ENCODE measurements around the gene DDAH2. TPM values are rescaled to one million over a fixed set of nuclear protein-coding genes. Genes with fewer than 3 reads are reported as not detected.

DDAH2 gene
- total RNA-seq, 2 experiments from 2014 or later, result 3.0 to 3.3 TPM

DNA sequence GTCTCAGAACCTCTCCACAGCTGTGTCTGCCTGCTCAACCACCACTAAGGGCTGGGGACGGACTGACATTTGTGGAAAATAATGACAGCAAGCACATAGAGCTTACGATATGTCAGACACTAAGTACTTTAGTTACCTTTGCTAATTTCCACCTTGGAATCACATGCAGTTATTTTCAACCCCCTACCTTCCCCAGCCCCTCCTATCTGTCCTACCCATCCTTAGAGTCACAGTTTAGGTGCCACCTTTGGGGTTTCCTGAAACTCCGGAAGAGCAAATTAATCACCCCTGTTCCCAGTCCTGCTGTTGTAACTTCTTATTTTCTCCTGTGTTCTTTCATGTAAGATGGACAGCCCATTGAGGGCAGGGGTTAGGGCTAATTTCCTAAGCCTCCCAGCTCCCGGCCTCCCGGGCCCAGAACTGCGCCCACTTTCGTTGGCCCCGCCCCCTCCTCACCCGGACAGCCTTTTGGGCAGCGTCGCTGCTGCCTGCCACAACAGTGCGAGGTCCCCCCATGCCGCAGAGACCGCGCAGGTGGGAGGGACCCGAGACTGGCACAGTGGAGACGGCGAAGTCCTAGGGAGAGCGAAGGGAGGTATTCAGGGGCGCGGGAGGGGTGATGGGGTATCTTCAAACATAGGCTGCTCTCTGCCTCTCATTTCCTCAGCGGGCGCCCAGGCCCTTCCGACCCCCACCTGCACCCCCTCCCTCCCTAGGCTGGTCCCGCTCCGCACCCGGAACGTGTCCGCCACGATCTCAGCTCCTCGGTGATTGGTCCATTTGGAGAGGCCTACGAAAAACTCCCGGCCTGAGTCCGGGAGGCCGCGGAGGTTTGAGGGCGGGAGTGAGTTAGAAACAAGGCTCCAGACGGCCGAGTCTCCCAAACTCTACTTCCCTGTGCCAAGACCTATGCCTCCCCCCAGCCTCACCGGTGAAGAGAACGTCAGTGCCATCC is 1.1 kb downstream of the DDAH2 start:
- peak overlapping the region; percentile 59 for H3K27ac Mint-ChIP-seq
- ATAC-seq (ENCODE audit: poor library complexity) (no peak), DNase-seq (peak in 1 of 14 experiments; percentile 49)
- TF ChIP-seq, protein P1, sequence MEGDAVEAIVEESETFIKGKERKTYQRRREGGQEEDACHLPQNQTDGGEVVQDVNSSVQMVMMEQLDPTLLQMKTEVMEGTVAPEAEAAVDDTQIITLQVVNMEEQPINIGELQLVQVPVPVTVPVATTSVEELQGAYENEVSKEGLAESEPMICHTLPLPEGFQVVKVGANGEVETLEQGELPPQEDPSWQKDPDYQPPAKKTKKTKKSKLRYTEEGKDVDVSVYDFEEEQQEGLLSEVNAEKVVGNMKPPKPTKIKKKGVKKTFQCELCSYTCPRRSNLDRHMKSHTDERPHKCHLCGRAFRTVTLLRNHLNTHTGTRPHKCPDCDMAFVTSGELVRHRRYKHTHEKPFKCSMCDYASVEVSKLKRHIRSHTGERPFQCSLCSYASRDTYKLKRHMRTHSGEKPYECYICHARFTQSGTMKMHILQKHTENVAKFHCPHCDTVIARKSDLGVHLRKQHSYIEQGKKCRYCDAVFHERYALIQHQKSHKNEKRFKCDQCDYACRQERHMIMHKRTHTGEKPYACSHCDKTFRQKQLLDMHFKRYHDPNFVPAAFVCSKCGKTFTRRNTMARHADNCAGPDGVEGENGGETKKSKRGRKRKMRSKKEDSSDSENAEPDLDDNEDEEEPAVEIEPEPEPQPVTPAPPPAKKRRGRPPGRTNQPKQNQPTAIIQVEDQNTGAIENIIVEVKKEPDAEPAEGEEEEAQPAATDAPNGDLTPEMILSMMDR (IDR thresholded peaks at IDR 0.05), result no peak
- peaks cover 38% of the 10 kb centered on the region for H3K36me3 Mint-ChIP-seq (ENCODE audit: low read depth)
- no peak overlapping the region for H3K27ac ChIP-seq (ENCODE audit: low read depth in 1 of 2, low read length in 2 of 2)
- H3K4me1 Mint-ChIP-seq (ENCODE audit: low read depth), result peaks cover 52% of the 10 kb centered on the region
- H3K27me3 ChIP-seq (ENCODE audit: control insufficient read depth in 1 of 2, insufficient read depth in 2 of 2, low read length in 2 of 2), result no peaks in the 10 kb centered on the region
- H3K9me3 ChIP-seq (ENCODE audit: control insufficient read depth in 1 of 2, insufficient read depth in 1 of 2, low read length in 2 of 2), result no peaks in the 10 kb centered on the region
- intact Hi-C loops (cut with DNase I, micrococcal nuclease), result loop anchor here in 1 of 2 experiments (1.0 to 2.0 kb wide), 4 partner anchors 41 to 136 kb away; partner anchors contain the start of gene LY6G5C
- no peaks in the 10 kb centered on the region for H3K9me3 Mint-ChIP-seq
- ChIA-PET POLR2A (interaction anchor here (0.8 to 1.6 kb wide), 5 partner anchors 11 to 100 kb away, joined by 3 to 5 read pairs (median 3); partner anchors contain the start of genes ABHD16A, HSPA1B and LSM2), CTCF (interaction anchor here (1.0 to 5.8 kb wide), 6 partner anchors 11 to 102 kb away, joined by 3 to 41 read pairs (median 12); partner anchors contain the start of genes LSM2 and MSH5)
- peaks cover 57% of the 10 kb centered on the region for H3K4me1 ChIP-seq (ENCODE audit: insufficient read depth, low read length)
- no peak overlapping the region for H3K4me3 ChIP-seq (ENCODE audit: low read length)
- H3K27me3 Mint-ChIP-seq, result no peaks in the 10 kb centered on the region
- H3K36me3 ChIP-seq (ENCODE audit: insufficient read depth, low read length), result peaks cover 26% of the 10 kb centered on the region
- peak overlapping the region; percentile 80 for H3K4me3 Mint-ChIP-seq

DNA sequence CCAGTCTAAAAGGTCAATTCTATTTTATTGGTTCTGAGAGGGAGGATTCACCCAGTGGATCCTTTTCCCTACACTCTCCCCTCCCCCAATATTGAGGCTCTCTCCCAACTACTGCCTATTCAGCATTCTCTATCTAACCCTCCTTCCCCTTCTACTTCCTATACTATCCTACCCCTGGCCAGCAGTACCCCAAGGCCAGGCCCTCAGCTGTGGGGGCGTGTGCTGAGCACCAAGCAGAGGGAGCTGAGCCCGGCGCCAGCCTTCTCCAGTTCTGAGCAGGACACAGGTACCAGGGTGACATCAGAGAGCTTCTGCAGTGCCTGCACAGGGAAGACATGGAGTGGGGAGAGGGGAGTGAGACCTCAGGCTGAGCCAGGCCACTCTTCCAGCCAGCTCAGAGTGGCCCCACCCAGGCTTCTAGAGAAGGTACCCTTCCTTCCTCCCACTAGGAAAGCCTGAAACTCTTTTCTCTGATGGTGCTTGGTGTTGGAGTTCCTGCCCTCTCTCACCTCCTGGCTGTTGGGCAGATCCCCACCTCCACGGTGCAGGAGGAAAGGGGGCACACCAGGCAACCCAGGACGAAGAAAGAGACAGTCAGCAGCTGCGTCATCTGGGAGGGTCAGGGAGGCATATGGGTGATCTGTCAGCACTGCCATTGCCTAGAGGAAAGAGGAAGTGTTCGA is 1.9 kb downstream of the DDAH2 start:
- Mint-ChIP-seq H3K36me3 (ENCODE audit: low read depth) (peaks cover 32% of the 10 kb centered on the region), H3K27me3 (no peaks in the 10 kb centered on the region), H3K27ac (peak overlapping the region; percentile 59), H3K9me3 (no peaks in the 10 kb centered on the region), H3K4me3 (peak overlapping the region; percentile 80), H3K4me1 (ENCODE audit: low read depth) (peaks cover 50% of the 10 kb centered on the region)
- H3K27me3 ChIP-seq (ENCODE audit: control insufficient read depth in 1 of 2, insufficient read depth in 2 of 2, low read length in 2 of 2), result no peaks in the 10 kb centered on the region
- peaks cover 55% of the 10 kb centered on the region for H3K4me1 ChIP-seq (ENCODE audit: insufficient read depth, low read length)
- DNase-seq (peak in 5 of 14 experiments; percentile 17 to 69 (median 48)), ATAC-seq (ENCODE audit: poor library complexity) (peak; percentile 6)
- POLR2A ChIA-PET, result interaction anchor here (0.8 to 1.6 kb wide), 4 partner anchors 12 to 100 kb away, joined by 3 to 5 read pairs (median 3); partner anchors contain the start of genes ABHD16A, HSPA1B and LSM2
- no peak overlapping the region for H3K4me3 ChIP-seq (ENCODE audit: low read length)
- TF ChIP-seq, protein P1 (IDR thresholded peaks at IDR 0.05), result no peak
- peaks cover 18% of the 10 kb centered on the region for H3K36me3 ChIP-seq (ENCODE audit: insufficient read depth, low read length)
- intact Hi-C loops (cut with DNase I, micrococcal nuclease), result no loop called here
- CTCF ChIA-PET, result interaction anchor here (1.0 to 5.8 kb wide), 4 partner anchors 12 to 103 kb away, joined by 3 to 41 read pairs (median 14); partner anchors contain the start of gene MSH5
- no peak overlapping the region for H3K27ac ChIP-seq (ENCODE audit: low read depth in 1 of 2, low read length in 2 of 2)
- no peaks in the 10 kb centered on the region for H3K9me3 ChIP-seq (ENCODE audit: control insufficient read depth in 1 of 2, insufficient read depth in 1 of 2, low read length in 2 of 2)

Data from CD4-positive, alpha-beta T cell (primary cell).